Tibial artery (tissue), 4 donors: ENCODE measurements around the gene SSC5D.

Source experiments
- DNase-seq, 2 donors: peaks; one replicate each; pipeline ENCODE4 v3.0.0-alpha.2; 2019
- H3K27ac ChIP-seq, 2 donors: fragments of 200-600 bp; sonication (generic) in 1 of 2; 1 replicate in 1 of 2; 2 replicates in 1 of 2; pipeline ENCODE4 v1.5.1; 2018 to 2019; ENCODE audit warnings: mild to moderate bottlenecking in 1 of 2
- H3K27me3 ChIP-seq, 2 donors: fragments of 200-600 bp; sonication (generic) in 1 of 2; one replicate each; pipeline versions ENCODE4 v1.5.1 to v1.6.0; 2016 to 2019
- H3K36me3 ChIP-seq, 3 donors: fragments of 200-600 bp; sonication (generic) in 2 of 3; one replicate each; pipeline ENCODE4 v1.5.1; 2016 to 2019; ENCODE audit warnings: mild to moderate bottlenecking in 2 of 3
- H3K4me1 ChIP-seq, 4 donors: fragments of 200-600 bp; sonication (generic) in 2 of 4; 1 replicate in 3 of 4; 2 replicates in 1 of 4; pipeline ENCODE4 v1.5.1; 2016 to 2019
- H3K4me3 ChIP-seq, 2 donors: fragments of 200-600 bp; sonication (generic) in 1 of 2; 1 replicate in 1 of 2; 2 replicates in 1 of 2; pipeline ENCODE4 v1.5.1; 2018 to 2019; ENCODE audit warnings: mild to moderate bottlenecking in 2 of 2
- H3K9me3 ChIP-seq, 3 donors: fragments of 200-600 bp; sonication (generic) in 1 of 3; one replicate each; pipeline ENCODE4 v1.5.1; 2016 to 2019
- CTCF ChIP-seq, 2 experiments: fragments of 200-600 bp in 1 of 2; fragments of 450-650 bp in 1 of 2; IDR thresholded peaks; one replicate each; pipeline ENCODE4 v1.5.1; 2017 to 2019; ENCODE audit warnings: antibody characterized with exemption in 2 of 2, mild to moderate bottlenecking in 1 of 2, moderate library complexity in 1 of 2
- intact Hi-C: fragments of 100-400 bp; cut with DNase I; formaldehyde crosslinking; loops from one replicate; pipeline ENCODE4 v1.15.0; 2023; ENCODE audit warnings: low total_unique reads

Gene SSC5D

GRCh38 chr19:55461974-55462626 is 26.1 kb upstream of the SSC5D start:
- Histone ChIP-seq H3K9me3 (no peaks in the 10 kb centered on the region), H3K36me3 (no peaks in the 10 kb centered on the region), H3K27me3 (no peaks in the 10 kb centered on the region), H3K27ac (peak overlapping the region; percentile 83 to 84), H3K4me3 (peak overlapping the region; percentile 86 to 97), H3K4me1 (peaks cover 0 to 20% (median 15%) of the 10 kb centered on the region in 4 donors)
- no peak for TF ChIP-seq CTCF (IDR thresholded peaks at IDR 0.05)
- intact Hi-C loops, result no loop called here
- DNase-seq, result no peak

GRCh38 chr19:55462722-55463121 is 25.5 kb upstream of the SSC5D start:
- no peak for TF ChIP-seq CTCF (IDR thresholded peaks at IDR 0.05)
- DNase-seq, result no peak

GRCh38 chr19:55463583-55464031 is 24.6 kb upstream of the SSC5D start:
- intact Hi-C loops, result no loop called here
- no peaks in the 10 kb centered on the region for H3K9me3 ChIP-seq
- DNase-seq, result no peak

More at GRCh38 chr19:55462722-55463121, 25.5 kb upstream of the SSC5D start:
- no peaks in the 10 kb centered on the region for H3K36me3 ChIP-seq
- peaks cover 0 to 25% (median 17%) of the 10 kb centered on the region in 4 donors for H3K4me1 ChIP-seq
- H3K27me3 ChIP-seq, result no peaks in the 10 kb centered on the region
- no peaks in the 10 kb centered on the region for H3K9me3 ChIP-seq
- intact Hi-C loops, result no loop called here
- H3K4me3 ChIP-seq, result no peak overlapping the region
- H3K27ac ChIP-seq, result no peak overlapping the region

GRCh38 chr19:55464039-55464661 is 24.1 kb upstream of the SSC5D start:
- TF ChIP-seq CTCF (IDR thresholded peaks at IDR 0.05), result no peak
- no peaks in the 10 kb centered on the region for H3K36me3 ChIP-seq
- H3K4me3 ChIP-seq, result no peak overlapping the region
- no peaks in the 10 kb centered on the region for H3K9me3 ChIP-seq
- H3K4me1 ChIP-seq, result peaks cover 0 to 29% (median 17%) of the 10 kb centered on the region in 4 donors
- intact Hi-C loops, result no loop called here
- H3K27ac ChIP-seq, result no peak overlapping the region
- DNase-seq, result no peak
- no peaks in the 10 kb centered on the region for H3K27me3 ChIP-seq

More at GRCh38 chr19:55463583-55464031, 24.6 kb upstream of the SSC5D start:
- Histone ChIP-seq H3K27ac (no peak overlapping the region), H3K4me3 (no peak overlapping the region), H3K36me3 (no peaks in the 10 kb centered on the region), H3K4me1 (peaks cover 0 to 29% (median 17%) of the 10 kb centered on the region in 4 donors), H3K27me3 (no peaks in the 10 kb centered on the region)
- no peak for TF ChIP-seq CTCF (IDR thresholded peaks at IDR 0.05)

GRCh38 chr19:55464662-55465054 is 23.6 kb upstream of the SSC5D start, which contains the start of gene C19orf85:
Gene C19orf85, minus strand, starts transcription at chr19:55464751. Its CDS starts 197 bp downstream, at chr19:55464554.
- no peak within 1 kb of the TSS for H3K27ac ChIP-seq
- no peak within 1 kb of the TSS for H3K4me3 ChIP-seq
- peaks cover 0 to 26% (median 17%) of the 10 kb centered on the region in 4 donors for H3K4me1 ChIP-seq
- no peaks in the 10 kb centered on the region for H3K27me3 ChIP-seq
- no peaks in the 10 kb centered on the region for H3K9me3 ChIP-seq
- no peak for TF ChIP-seq CTCF (IDR thresholded peaks at IDR 0.05)
- DNase-seq, result no peak
- intact Hi-C loops, result no loop called here
- no peaks in the 10 kb centered on the region for H3K36me3 ChIP-seq
